ENCODE measurements around the gene MNT. TPM values are rescaled to one million over a fixed set of nuclear protein-coding genes. Genes with fewer than 3 reads are reported as not detected.

Gene MNT
- total and polyA plus RNA-seq, 9 of the 15 experiments (the other 6 are each of a cell fraction or from before 2014, with no cell fraction given), result 0.18 to 23.8 (median 5.3) TPM

GRCh38 chr17:2336215-2336851, 64.5 kb downstream of the MNT start, which contains the start of gene TSR1 (continued):
- TF ChIP-seq BCOR (IDR thresholded peaks at IDR 0.05), result peak; percentile 16; the same call in 1 of the 2 replicates
- TF ChIP-seq ZNF780A (CRISPR knock-in tag; IDR thresholded peaks at IDR 0.05), result no peak
- TF ChIP-seq PTBP1 (IDR thresholded peaks at IDR 0.05; ENCODE audit: low read depth, low read length), result no peak
- no peak for TF ChIP-seq UBTF (IDR thresholded peaks at IDR 0.05; ENCODE audit: borderline replicate concordance in 1 of 2, low read depth in 2 of 2, low read length in 2 of 2)
- peak; percentile 97 for TF ChIP-seq ZBTB40 (IDR thresholded peaks at IDR 0.05)
- no peak for TF ChIP-seq ZBTB40 (CRISPR knock-in tag; IDR thresholded peaks at IDR 0.05)
- TF ChIP-seq RFX1 (IDR thresholded peaks at IDR 0.05), result no peak
- TF ChIP-seq ZNF407 (IDR thresholded peaks at IDR 0.05; ENCODE audit: low read depth), result peak; percentile 55; the same call in 1 of the 2 replicates

Measured in K562 (cell line).